Ecto neural progenitor cell (in vitro differentiated cells): Measurements from ENCODE around the gene FLCN.

Experiments
- DNase-seq: peaks from one replicate; pipeline ENCODE4 v3.0.0-alpha.2; 2018; ENCODE audit warnings: low spot score

The FLCN gene

DNA sequence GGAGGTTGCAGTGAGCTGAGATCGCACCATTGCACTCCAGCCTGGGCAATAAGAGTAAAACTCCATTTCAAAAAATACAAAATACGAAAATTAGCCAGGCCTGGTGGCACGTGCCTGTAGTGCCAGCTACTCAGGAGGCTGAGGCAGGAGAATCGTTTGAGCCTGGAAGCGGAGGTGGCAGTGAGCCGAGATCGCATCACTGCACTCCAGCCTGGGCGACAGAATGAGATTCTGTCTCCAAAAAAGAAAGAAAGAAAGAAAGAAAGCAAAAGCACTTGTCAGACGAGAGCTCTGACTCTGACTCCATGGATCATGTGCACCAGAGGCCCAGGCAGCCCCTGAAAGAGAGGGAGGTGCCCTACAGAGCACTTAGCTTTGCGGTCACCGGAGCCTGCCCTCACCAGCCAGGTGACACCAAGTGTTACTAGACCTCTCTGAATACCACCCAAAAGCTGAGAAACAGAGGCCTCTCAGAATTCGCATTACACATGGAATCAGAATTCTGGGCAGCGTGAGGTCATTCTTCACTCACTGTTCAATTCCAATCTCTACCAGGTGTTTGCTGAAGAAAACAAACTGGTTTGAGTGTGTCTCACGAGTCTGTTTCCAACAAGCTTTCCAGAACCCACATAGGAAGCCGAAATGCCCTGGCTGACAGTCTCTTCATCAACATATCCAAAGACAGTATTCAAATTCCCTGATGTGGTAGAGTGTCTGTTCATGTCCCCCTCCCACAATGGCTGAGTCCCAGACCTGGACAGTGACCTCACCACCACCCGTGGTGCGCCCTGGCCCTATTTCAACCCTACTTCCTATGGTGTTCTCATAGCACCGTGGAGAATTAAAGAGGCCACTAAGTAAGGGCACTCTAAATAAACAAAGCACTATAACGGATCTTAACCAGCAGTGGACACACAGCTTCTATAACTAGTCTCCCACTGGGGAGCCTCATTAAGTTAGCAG is 1.5 kb downstream of the FLCN start:
- DNase-seq = no peak

- no peak for DNase-seq
Measured at GRCh38 chr17:17232303-17232621, 4.7 kb downstream of the FLCN start.

GRCh38 chr17:17231621-17232302 is 5.2 kb downstream of the FLCN start:
- no peak for DNase-seq

DNA sequence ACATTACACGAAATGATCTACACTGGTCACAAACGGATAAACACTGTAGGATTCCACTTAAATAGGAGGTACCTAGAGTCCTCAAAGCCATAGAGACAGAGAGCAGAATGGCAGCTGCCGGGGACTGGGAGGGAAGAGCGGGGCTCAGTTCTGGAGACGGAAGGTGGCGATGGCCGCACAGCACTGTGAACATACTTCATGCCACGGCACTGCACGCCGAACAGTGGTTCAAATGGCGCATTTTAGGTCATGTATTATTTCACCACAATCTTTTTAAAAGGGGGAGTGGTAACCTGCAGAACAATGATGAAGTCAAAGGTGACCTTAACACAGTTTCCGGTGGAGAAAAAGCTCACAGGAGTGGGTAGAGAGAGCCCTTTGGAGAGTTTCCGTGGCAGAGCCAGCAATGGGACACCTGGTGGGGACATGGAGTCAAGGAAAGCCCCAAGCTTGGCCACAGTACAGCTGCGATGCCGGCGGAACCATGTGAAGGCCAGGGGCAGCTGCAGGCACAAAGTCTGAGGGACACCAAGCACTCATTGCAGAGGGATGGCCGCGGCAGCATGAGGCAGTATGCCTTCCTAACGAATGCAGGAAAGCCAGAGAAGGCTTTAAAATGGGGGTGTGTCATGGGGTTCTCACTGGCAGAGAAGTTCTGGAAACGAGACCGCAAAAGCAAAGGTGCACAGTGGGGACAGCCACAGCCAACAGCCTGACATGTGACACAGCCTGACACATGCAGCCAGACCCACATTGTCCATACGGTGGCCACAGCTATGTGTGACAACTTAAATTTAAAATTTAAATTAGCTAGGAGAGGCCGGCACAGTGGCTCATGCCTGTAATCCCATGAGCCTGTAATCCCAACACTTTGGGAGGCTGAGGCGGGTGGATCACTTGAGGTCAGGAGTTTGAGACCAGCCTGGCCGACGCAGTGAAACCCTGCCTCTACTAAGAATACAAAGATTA is 7.3 kb downstream of the FLCN start:
- no peak for DNase-seq

DNA sequence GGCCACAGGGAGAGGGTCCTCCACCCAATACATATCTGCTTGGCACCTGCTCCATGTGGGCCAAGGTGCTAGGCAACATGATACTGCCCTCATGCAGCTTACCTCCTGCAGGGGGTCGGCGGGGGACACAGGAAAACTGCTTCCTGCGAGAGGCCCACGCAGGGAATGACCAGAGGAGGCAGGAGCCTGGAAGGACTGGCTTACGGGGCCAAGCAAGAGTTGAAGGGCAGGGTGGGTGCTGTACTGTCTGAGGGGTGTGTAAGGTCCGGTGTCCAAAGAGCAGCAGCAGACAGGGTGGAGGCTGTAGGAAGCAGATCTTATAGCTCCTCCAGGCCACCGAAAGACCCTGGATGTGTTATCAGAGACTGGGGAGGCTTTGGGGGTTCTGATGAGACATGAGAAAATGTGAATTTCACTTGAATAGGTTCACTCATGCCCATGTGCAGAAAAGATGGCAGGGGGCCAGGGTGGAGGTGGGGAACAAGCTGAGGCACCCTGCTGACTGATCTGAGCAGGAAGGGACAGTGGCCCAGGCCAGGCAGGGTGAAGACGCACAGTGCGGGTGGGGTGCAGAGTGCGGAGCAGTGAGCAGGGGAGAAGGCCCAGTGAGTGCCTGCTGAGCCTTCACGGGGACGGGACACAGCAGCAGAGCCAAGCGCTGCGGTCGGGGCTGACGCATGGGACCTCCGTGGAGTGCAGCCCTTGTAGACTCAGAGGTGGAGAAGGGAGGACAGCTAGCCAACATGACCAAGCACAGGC is 8.3 kb downstream of the FLCN start:
- DNase-seq = no peak

- no peak for DNase-seq
Measured at GRCh38 chr17:17227608-17228520, 9.1 kb downstream of the FLCN start.

GRCh38 chr17:17226451-17227265 is 10.3 kb downstream of the FLCN start:
- no peak for DNase-seq

DNA sequence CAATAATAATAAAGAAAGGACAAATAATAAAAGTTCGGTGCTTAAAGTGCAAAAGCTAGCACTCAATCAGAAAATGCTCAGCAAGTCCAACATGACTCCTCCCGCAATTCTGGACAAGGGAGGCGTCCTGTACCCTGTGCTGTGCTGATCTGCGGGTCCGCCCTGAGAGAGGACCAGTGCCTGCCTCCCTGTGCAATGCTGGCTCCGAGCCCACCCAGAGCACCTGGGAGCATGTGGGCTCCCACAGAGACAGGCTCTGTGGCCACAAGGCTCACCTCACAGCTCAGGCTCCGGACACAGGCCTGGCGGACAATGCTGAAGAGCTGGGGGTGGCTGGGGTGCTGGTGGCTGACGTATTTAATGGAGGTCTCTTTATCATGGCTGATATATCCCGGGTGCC is 11.1 kb downstream of the FLCN start:
- DNase-seq = no peak

GRCh38 chr17:17224137-17224536 is 12.8 kb downstream of the FLCN start:
- DNase-seq = no peak

DNA sequence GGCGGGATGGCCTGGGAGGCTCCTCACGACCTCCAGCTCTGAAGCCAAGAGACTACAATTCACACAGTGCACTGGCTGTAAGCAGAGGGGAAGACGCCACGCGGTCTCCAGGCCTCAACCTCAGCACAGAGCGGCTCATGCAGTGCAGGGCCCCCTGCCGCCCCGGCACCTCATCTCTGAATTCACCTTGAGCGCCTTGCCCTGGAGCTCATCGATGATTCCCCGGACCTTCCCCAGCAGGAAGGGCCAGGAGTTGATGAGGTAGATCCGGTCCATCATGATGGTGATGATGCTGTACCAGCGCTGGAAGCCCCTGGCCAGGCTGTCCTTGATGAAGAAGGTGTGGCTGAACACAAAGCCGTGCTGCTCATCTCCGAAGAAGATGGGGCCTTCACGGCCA is 13.2 kb downstream of the FLCN start:
- DNase-seq = no peak

- no peak for DNase-seq
Measured at GRCh38 chr17:17221329-17221728, 15.6 kb downstream of the FLCN start.

GRCh38 chr17:17220529-17220928 is 16.4 kb downstream of the FLCN start:
- no peak for DNase-seq

DNA sequence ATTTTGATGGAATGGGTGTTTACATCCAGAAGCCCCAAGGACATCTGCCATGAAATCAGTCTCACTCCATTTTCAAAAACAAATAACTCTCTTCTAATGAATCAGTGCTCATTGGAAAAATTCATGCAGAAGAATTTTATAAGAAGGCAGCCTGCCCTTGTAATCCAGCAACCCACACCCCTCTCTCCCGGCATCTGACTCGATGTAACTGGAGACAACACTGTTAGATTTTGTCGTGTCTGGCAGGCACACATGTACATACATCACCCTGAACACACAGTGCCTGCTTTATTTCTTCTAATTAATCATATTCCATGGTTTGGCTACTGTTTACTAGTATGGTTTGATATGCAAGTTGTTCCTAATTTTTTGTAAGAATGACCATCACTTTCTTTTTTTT is 19.0 kb downstream of the FLCN start:
- no peak for DNase-seq

- no peak for DNase-seq
Measured at GRCh38 chr17:17216776-17217175, 20.2 kb downstream of the FLCN start.

DNA sequence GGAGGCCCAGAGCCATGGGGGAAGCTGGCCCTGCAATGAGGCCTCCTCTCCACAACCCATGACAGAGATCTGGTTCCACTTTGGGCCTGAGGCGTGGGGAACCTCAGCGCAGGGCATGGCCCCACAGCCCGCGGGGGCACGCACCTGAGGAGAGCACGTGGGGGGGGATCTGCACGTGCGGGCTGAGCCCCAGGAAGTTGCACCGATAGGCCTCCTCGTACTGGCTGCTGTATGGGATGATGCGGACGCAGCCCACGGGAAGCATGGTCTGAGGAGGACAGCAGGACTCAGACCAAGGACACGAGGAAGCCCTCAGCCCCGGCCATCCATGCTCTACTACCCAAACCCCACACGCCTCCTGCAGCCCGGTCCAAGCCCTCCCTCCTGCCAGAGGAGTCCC is 20.7 kb downstream of the FLCN start:
- DNase-seq = no peak

DNA sequence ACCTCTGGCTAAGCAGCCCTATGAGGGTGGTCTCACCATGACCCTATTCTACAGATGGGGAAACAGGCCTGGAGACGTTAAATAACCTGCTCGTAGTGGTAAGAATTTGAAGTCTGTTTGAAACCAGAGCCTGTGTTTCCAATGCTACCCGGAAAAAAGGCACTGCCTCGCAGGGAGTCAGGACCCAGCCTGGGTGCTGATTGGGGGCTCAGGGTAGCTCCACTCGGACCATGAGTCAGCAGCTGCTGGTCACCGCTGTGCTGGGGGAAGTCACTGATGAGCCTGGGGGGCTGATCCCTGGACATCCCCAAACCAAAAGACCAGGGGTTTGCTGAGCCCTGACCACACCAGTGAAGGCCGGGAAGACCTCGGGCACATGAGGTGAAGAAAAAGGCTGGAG is 21.4 kb downstream of the FLCN start:
- no peak for DNase-seq

DNA sequence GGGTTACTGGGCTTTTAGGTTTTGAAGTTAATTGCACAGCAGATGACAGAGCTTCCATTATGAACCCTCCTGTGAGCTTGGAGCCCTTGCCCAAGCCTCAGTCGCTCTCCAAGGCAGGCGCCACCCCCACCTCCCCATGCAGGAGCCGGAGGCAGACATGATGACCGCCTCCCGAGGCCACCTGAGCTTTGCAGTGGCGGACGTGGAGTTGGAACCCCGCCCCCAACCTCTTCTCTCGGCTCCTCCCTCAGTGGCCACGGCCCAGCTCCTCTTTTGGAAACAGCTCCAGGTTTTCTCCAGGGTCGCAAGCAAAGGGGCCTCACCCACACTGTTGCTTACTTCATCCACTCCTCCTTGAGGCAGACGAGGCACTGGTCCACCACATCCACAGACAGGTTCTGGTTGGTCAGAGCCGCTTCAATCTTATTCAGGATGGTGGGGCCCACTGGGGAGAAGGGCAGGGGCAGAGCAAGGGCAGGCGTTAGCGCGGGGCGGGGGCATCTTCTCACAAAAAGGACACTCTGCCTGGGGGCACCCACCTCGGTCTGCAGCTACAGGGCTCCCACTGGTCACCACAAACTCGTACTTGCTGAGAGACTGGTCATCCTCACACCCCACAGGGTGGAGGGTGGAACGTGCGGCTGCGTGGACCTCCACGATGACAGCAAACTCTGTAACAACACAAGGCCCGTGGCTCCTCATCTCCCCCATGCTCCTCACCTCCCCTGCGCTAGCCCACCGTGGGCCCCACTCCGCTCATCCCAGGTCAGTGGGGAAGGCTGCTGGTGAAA is 22.1 kb downstream of the FLCN start:
- no peak for DNase-seq

DNA sequence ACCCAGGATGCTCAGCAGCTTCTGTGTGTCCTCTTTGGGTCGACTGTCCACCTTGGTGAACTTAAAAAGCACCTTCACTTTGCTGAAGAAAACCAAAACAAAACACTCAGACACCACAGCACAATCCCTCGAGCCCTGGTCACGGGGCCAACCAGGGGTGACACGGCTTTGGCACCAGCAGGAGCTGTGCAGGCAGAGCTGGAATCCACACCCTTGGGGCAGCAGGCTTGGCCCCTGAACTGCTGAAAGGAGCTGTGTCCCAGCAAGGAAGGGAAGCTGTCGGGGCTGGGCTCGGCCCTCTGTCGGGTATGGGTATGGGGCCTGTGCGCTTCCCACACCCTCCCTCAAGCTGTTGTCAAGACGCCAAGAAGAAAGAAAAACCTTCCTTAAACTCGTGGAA is 23.2 kb downstream of the FLCN start:
- peak; percentile 47 for DNase-seq

DNA sequence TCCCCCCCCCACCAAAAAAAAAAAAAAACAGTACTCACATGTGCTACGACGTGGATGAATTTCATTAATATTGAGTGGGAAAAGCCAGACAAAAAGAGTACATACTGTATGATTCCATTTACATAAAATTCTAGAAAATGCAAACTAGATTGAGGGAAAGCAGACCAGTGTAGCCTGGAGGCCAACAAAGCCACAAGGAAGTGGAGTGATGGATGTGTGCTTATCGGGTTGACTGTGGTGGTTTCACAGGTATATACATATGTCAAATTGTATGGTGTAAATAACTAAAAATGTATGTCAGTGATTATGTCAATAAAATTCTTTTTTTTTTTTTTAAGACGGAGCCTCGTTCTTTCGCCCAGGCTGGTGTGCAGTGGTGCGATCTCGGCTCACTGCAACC is 29.0 kb downstream of the FLCN start:
- DNase-seq = no peak
